Endothelial cell of umbilical vein (primary cell): ENCODE data around the gene PCTP. TPM values are rescaled to one million over a fixed set of nuclear protein-coding genes. Genes with fewer than 3 reads are reported as not detected.

Experiments
- BruUV-seq: library from RNA; stranded (reverse); fragments of 400-500 nt; replicated peaks from 2 replicates; lab custom pipeline; 2021; lab: Mats Ljungman, UMichigan
- CTCF ChIA-PET: fragments of 300-600, 350-600 bp; sonication (Branson Sonifier 250); formaldehyde crosslinking; loops from one replicate; lab custom pipeline; 2021; ENCODE audit warnings: antibody characterized with exemption, inconsistent platforms; lab: Charles Lee
- POLR2A ChIA-PET: fragments of 300-600, 350-600 bp; sonication (Branson Sonifier 250); formaldehyde crosslinking; loops from one replicate; lab custom pipeline; 2021; ENCODE audit warnings: antibody characterized with exemption, inconsistent platforms; lab: Charles Lee
- DNase-seq: peaks from one replicate; pipeline ENCODE4 v3.0.0-alpha.2; 2011; ENCODE audit warnings: low read depth, low spot score
- FAIRE-seq: peaks from 2 replicates; lab custom pipeline; 2011; peaks lifted over from hg19 to GRCh38; lab: Jason Lieb, UNC
- H2AFZ ChIP-seq: 2 replicates; pipeline ENCODE4 v1.6.0; 2012; ENCODE audit warnings: low read depth, low read length, control low read depth, inconsistent platforms
- H3K27ac ChIP-seq: 2 replicates; pipeline ENCODE4 v1.5.1; 2011; ENCODE audit warnings: low read depth, mild to moderate bottlenecking, control low read depth, low read length, moderate library complexity; ENCODE audit not compliant: insufficient read depth
- H3K27me3 ChIP-seq, 2 experiments: 2 replicates each; pipeline versions ENCODE4 v1.6.0 to v1.6.1; 2011; ENCODE audit warnings: low read length in 2 of 2, mixed read lengths in 1 of 2; ENCODE audit not compliant: control insufficient read depth in 2 of 2, insufficient read depth in 2 of 2
- H3K36me3 ChIP-seq, 2 experiments: 2 replicates in 1 of 2; 3 replicates in 1 of 2; pipeline ENCODE4 v1.5.1; 2011; ENCODE audit warnings: low read length in 2 of 2, mild to moderate bottlenecking in 1 of 2, moderate library complexity in 1 of 2; ENCODE audit not compliant: control insufficient read depth in 2 of 2, insufficient read depth in 2 of 2; ENCODE audit errors: extremely low read depth in 1 of 2
- H3K4me1 ChIP-seq: 3 replicates; pipeline ENCODE4 v1.5.1; 2011; ENCODE audit warnings: mild to moderate bottlenecking, low read length; ENCODE audit not compliant: control insufficient read depth, insufficient read depth; ENCODE audit errors: extremely low read depth
- H3K4me2 ChIP-seq: 2 replicates; pipeline ENCODE4 v1.6.1; 2011; ENCODE audit warnings: low read length, control low read depth, mixed read lengths; ENCODE audit not compliant: insufficient read depth
- H3K4me3 ChIP-seq, 3 experiments: fragments of 200-600 bp in 1 of 3; sonication (generic), shearing (Covaris generic) in 1 of 3; replicated peaks in 1 of 3; 2 replicates each; pipeline ENCODE4 v1.5.1; 2011 to 2016; ENCODE audit warnings: control low read depth in 3 of 3, low read length in 3 of 3, mild to moderate bottlenecking in 2 of 3, inconsistent platforms in 1 of 3, low read depth in 1 of 3, moderate library complexity in 1 of 3; ENCODE audit not compliant: insufficient read depth in 1 of 3
- H3K79me2 ChIP-seq: 2 replicates; pipeline ENCODE4 v1.6.0; 2012; ENCODE audit warnings: low read length, inconsistent platforms; ENCODE audit not compliant: control insufficient read depth, insufficient read depth
- H3K9ac ChIP-seq: replicated peaks from 2 replicates; pipeline ENCODE3; 2011; ENCODE audit warnings: low read length, control low read depth; ENCODE audit not compliant: insufficient read depth; ENCODE audit errors: extremely low read depth
- H3K9me1 ChIP-seq: replicated peaks from 3 replicates; pipeline ENCODE4 v1.6.0; 2011; ENCODE audit warnings: mild to moderate bottlenecking, low read length; ENCODE audit not compliant: control insufficient read depth, insufficient read depth; ENCODE audit errors: extremely low read depth
- H3K9me3 ChIP-seq: replicated peaks from 2 replicates; pipeline ENCODE4 v1.5.1; 2012; ENCODE audit warnings: low read length, inconsistent platforms; ENCODE audit not compliant: control insufficient read depth, insufficient read depth
- H4K20me1 ChIP-seq: replicated peaks from 2 replicates; pipeline ENCODE3; 2011; ENCODE audit warnings: mild to moderate bottlenecking, low read length; ENCODE audit not compliant: control insufficient read depth, insufficient read depth; ENCODE audit errors: extremely low read depth
- CTCF ChIP-seq, 2 donors: IDR thresholded peaks; 1 replicate in 1 of 2; 2 replicates in 1 of 2; pipeline ENCODE4 v1.5.1; 2011; ENCODE audit warnings: low read length in 2 of 2, mild to moderate bottlenecking in 2 of 2, moderate library complexity in 2 of 2, control low read depth in 1 of 2, inconsistent platforms in 1 of 2, low read depth in 1 of 2; ENCODE audit not compliant: insufficient read depth in 1 of 2; ENCODE audit errors: extremely low read depth in 1 of 2
- EZH2 ChIP-seq: IDR thresholded peaks from 2 replicates; pipeline ENCODE4 v1.6.1; 2012; ENCODE audit warnings: borderline replicate concordance, low read depth, mild to moderate bottlenecking, moderate library complexity, low read length, inconsistent platforms; ENCODE audit not compliant: severe bottlenecking
- FOS ChIP-seq: IDR thresholded peaks from 2 replicates; pipeline ENCODE4 v1.6.1; 2011; ENCODE audit warnings: mild to moderate bottlenecking, low read length, moderate library complexity, borderline replicate concordance; ENCODE audit not compliant: insufficient read depth
- GATA2 ChIP-seq: IDR thresholded peaks from 2 replicates; pipeline ENCODE4 v1.7.0; 2011; ENCODE audit warnings: low read depth, mild to moderate bottlenecking, moderate library complexity, mixed read lengths, low read length; ENCODE audit not compliant: insufficient read length, insufficient read depth
- JUN ChIP-seq: IDR thresholded peaks from 2 replicates; pipeline ENCODE4 v1.6.1; 2011; ENCODE audit warnings: borderline replicate concordance, low read depth; ENCODE audit not compliant: insufficient read length, insufficient read depth
- MAX ChIP-seq: IDR thresholded peaks from 2 replicates; pipeline ENCODE4 v1.6.1; 2011; ENCODE audit not compliant: insufficient read depth, insufficient read length
- MYC ChIP-seq: IDR thresholded peaks from one replicate; pipeline ENCODE4 v1.6.1; 2011; ENCODE audit warnings: mild to moderate bottlenecking, low read depth, low read length
- POLR2A ChIP-seq: IDR thresholded peaks from 2 replicates; pipeline ENCODE4 v1.6.1; 2012; ENCODE audit warnings: low read depth, mild to moderate bottlenecking, control low read depth, low read length
- POLR2AphosphoS5 ChIP-seq: IDR thresholded peaks from 2 replicates; pipeline ENCODE4 v1.6.1; 2012; ENCODE audit warnings: low read depth, mild to moderate bottlenecking, control low read depth, low read length, moderate library complexity; ENCODE audit not compliant: insufficient read depth
- dilution Hi-C: fragments of 300-500 bp; cut with MboI; formaldehyde crosslinking; loops from one replicate; pipeline ENCODE4 v1.15.0; 2019; ENCODE audit warnings: low sequenced_read_pairs; ENCODE audit not compliant: extremely low pct_ligation_motif_present
- intact Hi-C: fragments of 100-400 bp; cut with micrococcal nuclease; formaldehyde crosslinking; loops from one replicate; pipeline ENCODE4 v1.10.0; 2022
- polyA plus RNA-seq, 4 experiments: library from polyadenylated mRNA; depleted of rRNA in 3 of 4; stranded (reverse) in 3 of 4; unstranded in 1 of 4; fragments of >200 nt; gene quantifications; 2 replicates each; pipeline versions ENCODE4 v1.2.1 to v1.2.3, GENCODE V29; 2011 to 2012; ENCODE audit warnings: missing spikeins in 1 of 4
- total RNA-seq: library from RNA; stranded (reverse); gene quantifications from 2 replicates; pipeline ENCODE4 v1.2.3, GENCODE V29; 2021

PCTP gene
- total and polyA plus RNA-seq, 2 donors (not counting 3 experiments of a cell fraction or from before 2014, with no cell fraction given) = 13.5 to 18.3 TPM

- H3K4me3 ChIP-seq = no peak overlapping the region
- intact Hi-C loops (no loop called here), dilution Hi-C loops (no loop called here)
- no peak overlapping the region for H3K9ac ChIP-seq
- H3K79me2 ChIP-seq = no peaks in the 10 kb centered on the region
- no peak overlapping the region for H2AFZ ChIP-seq
- DNase-seq (no peak), FAIRE-seq (no peak)
- H3K27me3 ChIP-seq = no peaks in the 10 kb centered on the region
- POLR2A ChIA-PET = no interaction called here
- H3K9me1 ChIP-seq = no peaks in the 10 kb centered on the region
- H3K4me2 ChIP-seq = no peak overlapping the region
- TF ChIP-seq MAX (no peak), POLR2A (no peak), MYC (no peak), EZH2 (no peak), CTCF (IDR thresholded peaks at IDR 0.05; ENCODE audit: extremely low read depth in 1 of 2, insufficient read depth in 1 of 2, low read depth in 1 of 2, low read length in 2 of 2) (no peak), POLR2AphosphoS5 (no peak), JUN (no peak), GATA2 (no peak), FOS (no peak)
- CTCF ChIA-PET = interaction anchor here (0.7 to 1.0 kb wide), 2 partner anchors 9 to 61 kb away, joined by 3 to 4 read pairs; no protein-coding TSS in a partner anchor
- BruUV-seq = no TSS peak
- H3K4me1 ChIP-seq = no peaks in the 10 kb centered on the region
- no peaks in the 10 kb centered on the region for H3K36me3 ChIP-seq
- H4K20me1 ChIP-seq = no peaks in the 10 kb centered on the region
- no peaks in the 10 kb centered on the region for H3K9me3 ChIP-seq
- H3K27ac ChIP-seq = no peak overlapping the region
Measured at GRCh38 chr17:55709440-55709839, 41.4 kb upstream of the PCTP start.
